Endothelial cell of umbilical vein (primary cell): ENCODE results near the gene ATP8A2.

Experiments
- EZH2 ChIP-seq: IDR thresholded peaks from 2 replicates; pipeline ENCODE4 v1.6.1; 2012; ENCODE audit warnings: borderline replicate concordance, low read depth, mild to moderate bottlenecking, moderate library complexity, low read length, inconsistent platforms; ENCODE audit not compliant: severe bottlenecking
- FOS ChIP-seq: IDR thresholded peaks from 2 replicates; pipeline ENCODE4 v1.6.1; 2011; ENCODE audit warnings: mild to moderate bottlenecking, low read length, moderate library complexity, borderline replicate concordance; ENCODE audit not compliant: insufficient read depth
- JUN ChIP-seq: IDR thresholded peaks from 2 replicates; pipeline ENCODE4 v1.6.1; 2011; ENCODE audit warnings: borderline replicate concordance, low read depth; ENCODE audit not compliant: insufficient read length, insufficient read depth
- MYC ChIP-seq: IDR thresholded peaks from one replicate; pipeline ENCODE4 v1.6.1; 2011; ENCODE audit warnings: mild to moderate bottlenecking, low read depth, low read length
- POLR2A ChIP-seq: IDR thresholded peaks from 2 replicates; pipeline ENCODE4 v1.6.1; 2012; ENCODE audit warnings: low read depth, mild to moderate bottlenecking, control low read depth, low read length
- POLR2AphosphoS5 ChIP-seq: IDR thresholded peaks from 2 replicates; pipeline ENCODE4 v1.6.1; 2012; ENCODE audit warnings: low read depth, mild to moderate bottlenecking, control low read depth, low read length, moderate library complexity; ENCODE audit not compliant: insufficient read depth
- TF ChIP-seq, protein P1 (sequence below), 2 donors: IDR thresholded peaks; 1 replicate in 1 of 2; 2 replicates in 1 of 2; pipeline ENCODE4 v1.5.1; 2011; ENCODE audit warnings: low read length in 2 of 2, mild to moderate bottlenecking in 2 of 2, moderate library complexity in 2 of 2, control low read depth in 1 of 2, inconsistent platforms in 1 of 2, low read depth in 1 of 2; ENCODE audit not compliant: insufficient read depth in 1 of 2; ENCODE audit errors: extremely low read depth in 1 of 2
- TF ChIP-seq, protein P2 (sequence below): IDR thresholded peaks from 2 replicates; pipeline ENCODE4 v1.6.1; 2011; ENCODE audit not compliant: insufficient read depth, insufficient read length

GRCh38 chr13:26026211-26026610 is 654.4 kb downstream of the ATP8A2 start:
- TF ChIP-seq, protein P1, sequence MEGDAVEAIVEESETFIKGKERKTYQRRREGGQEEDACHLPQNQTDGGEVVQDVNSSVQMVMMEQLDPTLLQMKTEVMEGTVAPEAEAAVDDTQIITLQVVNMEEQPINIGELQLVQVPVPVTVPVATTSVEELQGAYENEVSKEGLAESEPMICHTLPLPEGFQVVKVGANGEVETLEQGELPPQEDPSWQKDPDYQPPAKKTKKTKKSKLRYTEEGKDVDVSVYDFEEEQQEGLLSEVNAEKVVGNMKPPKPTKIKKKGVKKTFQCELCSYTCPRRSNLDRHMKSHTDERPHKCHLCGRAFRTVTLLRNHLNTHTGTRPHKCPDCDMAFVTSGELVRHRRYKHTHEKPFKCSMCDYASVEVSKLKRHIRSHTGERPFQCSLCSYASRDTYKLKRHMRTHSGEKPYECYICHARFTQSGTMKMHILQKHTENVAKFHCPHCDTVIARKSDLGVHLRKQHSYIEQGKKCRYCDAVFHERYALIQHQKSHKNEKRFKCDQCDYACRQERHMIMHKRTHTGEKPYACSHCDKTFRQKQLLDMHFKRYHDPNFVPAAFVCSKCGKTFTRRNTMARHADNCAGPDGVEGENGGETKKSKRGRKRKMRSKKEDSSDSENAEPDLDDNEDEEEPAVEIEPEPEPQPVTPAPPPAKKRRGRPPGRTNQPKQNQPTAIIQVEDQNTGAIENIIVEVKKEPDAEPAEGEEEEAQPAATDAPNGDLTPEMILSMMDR (IDR thresholded peaks at IDR 0.05; ENCODE audit: extremely low read depth in 1 of 2, insufficient read depth in 1 of 2, low read depth in 1 of 2, low read length in 2 of 2), result no peak
- TF ChIP-seq POLR2A, result no peak
- no peak for TF ChIP-seq POLR2AphosphoS5
- no peak for TF ChIP-seq EZH2
- TF ChIP-seq, protein P2, sequence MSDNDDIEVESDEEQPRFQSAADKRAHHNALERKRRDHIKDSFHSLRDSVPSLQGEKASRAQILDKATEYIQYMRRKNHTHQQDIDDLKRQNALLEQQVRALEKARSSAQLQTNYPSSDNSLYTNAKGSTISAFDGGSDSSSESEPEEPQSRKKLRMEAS, result no peak
- no peak for TF ChIP-seq FOS
- no peak for TF ChIP-seq MYC
- no peak for TF ChIP-seq JUN
